HG02885 (cell line): ENCODE data around the gene ENTHD1.
"Not testable (repeated sequence)": the region's sequence is repeated elsewhere in the genome, so short reads cannot be mapped to it uniquely, and the experiment has no call there.

Experiments
- ATAC-seq: cut with Tn5 transposase; IDR thresholded peaks from one replicate; pipeline ENCODE4 v1.9.1; 2021; ENCODE audit warnings: mild to moderate bottlenecking; ENCODE audit not compliant: unreplicated experiment, poor library complexity

The ENTHD1 gene

DNA sequence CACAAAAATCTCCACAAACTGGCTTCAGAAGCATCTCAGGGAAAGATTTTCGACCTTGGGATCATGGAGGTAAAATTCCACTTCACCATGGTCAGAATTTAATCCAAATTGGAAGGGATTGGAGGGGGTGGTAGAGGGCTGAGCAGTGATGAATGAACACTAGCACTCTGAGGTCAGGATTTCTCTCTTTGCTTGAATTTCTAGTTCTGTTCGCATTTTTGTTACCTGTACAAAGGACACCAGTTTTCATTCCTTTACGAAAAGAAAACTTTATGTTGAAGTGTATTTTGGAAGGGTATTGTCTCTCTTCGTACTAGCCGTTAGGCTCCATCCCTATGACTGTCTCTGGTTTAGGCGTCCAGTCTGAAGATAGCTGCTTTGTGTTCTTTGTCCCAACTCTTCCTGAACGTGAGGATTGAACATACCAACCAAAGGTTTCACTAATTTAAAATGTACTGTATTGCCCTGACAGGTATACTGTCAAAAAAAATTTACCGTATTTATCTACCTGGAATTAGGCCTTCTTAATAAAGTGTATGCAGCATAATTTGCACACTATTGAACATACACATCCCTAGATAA, 8.1 kb upstream of the ENTHD1 start:
- no peak for ATAC-seq

DNA sequence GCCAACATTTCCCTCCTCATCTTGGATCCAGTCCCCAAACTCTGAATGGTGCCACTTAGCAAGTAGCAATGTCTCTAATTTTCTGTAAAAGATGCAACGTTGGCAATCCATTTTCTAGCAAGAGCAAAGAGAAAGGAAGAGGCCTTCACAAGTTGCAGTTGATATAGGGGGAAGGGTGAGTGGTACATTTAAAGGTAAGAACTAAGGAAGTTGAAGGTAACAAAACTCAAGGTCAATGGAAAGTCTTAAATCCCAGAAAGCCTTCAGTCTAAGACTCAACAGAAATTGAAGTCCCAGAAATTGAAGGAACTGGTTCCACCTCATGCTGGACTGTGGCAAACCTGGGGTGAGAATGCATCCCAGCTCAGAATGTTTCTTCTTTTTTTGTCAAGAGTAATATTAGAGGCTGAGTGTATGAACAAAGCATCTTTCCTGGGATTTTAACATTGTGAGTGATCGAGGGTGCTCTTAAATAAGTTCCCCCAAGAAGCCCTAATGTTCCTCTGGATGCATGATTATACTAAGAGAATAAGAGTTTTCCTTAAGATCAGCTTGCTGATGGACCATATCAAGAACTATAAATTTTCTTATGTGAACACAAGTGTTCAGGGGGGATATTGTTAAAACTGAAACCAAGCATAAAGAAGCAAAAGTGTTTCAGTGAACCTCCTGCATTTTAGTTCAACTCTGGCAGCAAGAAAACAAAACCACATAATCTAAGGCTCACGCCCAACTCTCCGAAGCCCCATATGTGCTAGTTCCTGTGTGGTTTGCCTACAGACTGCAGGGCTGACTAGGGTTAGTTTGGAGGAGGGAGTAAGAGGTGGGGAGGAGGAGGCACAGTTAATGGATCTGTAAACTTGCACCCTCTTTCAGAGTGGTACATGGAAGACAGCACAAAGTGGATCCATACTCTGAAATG, 7.0 kb upstream of the ENTHD1 start, which contains the start of gene GRAP2:
Gene GRAP2, plus strand, starts transcription at position 779 of the 922 bp plus-strand sequence. CDS start 46,023 bp downstream, outside the sequence.
- ATAC-seq = no peak

DNA sequence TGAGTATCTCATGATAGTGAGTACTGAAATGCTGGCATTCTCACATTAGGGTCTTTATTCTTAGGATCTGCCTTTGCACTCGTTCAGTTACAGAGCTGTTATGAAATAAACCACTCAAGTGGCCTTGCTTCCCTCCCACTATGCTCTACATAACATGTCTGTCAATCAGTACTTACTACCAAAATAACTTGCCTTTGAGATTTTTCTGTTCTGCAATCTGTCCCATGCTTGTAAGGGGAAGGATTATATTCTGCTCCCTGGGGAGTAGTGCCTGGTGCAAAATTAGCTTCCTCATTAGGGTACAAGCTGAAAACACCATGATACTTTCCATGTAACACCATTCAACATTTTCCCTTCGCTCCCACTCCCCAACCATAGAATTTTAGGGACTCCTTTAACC, 5.4 kb upstream of the ENTHD1 start:
- peak; percentile 75 for ATAC-seq

DNA sequence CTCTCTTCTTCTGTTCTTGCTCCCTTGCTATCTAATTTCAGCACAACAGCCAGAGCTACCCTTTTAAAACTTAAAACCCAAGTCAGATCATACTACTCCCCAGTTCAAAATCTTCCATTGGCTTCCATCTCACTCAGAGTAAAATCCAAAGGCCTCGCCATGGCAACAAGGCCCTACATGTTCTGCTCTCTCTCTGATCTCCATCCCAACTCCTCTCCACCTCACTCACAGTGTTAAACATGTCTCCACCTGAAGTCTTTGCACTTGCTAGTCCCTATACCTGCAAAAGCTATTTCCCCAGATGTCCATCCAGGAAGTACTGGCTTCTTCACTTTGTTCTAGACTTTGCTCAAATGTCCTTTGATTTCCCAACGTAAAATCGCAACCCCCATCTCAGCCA, 4.3 kb upstream of the ENTHD1 start:
- no peak for ATAC-seq

DNA sequence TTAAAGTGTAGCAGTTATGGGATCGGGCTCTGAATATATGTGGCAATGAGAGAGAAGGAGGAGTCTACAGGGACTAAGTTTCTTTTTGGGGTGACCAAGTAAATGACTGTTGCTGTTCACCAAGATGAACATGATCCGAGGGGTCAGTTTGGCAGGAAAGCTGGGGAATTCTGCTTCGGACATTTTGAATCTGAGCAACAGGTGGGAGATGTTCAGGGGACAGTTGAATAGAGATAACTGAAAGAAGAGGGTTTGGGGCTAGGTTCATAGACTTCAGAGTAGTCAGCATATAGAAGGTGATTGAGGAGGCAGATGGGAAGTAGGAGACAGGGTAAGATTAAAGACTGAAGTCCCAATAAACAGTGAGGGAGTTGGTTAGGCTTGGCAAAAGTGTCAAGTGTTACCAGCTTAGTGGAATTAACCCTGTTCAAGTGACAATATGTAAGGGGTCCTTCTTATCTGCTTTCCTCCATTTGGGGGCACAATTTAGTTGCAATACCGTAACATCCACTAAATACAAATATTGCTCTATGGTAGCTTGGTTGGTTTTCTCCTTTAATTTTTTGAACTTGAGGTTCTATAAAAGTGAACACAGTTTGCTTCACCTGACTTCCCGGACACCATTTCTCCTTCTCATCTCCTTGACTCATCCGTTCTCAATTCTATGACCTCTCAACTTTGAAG, 2.9 kb upstream of the ENTHD1 start:
- ATAC-seq = no peak

DNA sequence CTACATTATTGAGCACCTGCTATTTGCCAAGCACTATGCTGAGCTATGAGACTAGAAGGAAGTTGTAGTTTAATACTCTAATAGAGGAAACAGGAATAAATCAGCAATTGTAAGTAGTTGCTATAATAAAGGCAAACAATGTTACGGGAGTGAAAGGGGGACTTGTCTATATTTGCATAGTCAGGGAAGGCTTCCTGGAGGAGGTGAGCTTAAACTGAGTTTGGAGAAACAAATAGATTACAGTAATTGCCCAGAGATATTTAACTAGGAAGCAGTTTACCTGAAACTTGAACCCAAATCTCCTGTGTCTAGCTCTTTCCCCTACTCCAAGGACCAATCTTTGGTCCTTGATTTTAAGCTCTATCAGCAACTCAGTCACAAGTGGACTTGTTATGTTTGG, 2.1 kb upstream of the ENTHD1 start:
- ATAC-seq = no peak

DNA sequence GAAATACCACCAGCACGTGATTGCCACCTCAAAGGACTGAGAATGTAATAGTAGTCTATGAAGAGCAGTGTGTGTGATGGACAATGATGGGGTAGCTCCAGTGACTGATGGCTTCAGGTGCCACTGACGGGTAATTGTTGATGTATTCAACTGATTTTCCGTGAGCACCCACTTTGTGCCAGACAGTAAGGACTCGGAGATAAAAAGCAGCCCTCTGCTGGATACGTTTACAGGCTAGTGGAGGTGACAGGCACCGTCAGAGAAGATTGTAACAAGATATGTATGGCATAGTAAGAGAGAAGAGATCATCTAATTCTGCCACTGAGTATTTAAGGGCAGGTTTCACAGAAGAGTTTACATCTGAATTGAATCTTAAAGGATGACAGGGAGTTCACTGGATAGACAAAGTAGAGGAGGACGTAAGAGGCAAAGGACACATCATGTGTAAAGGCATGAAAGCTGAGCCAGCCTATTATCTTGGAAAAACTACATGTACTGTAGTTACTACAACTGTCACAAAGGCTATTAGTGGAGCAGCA, 1.1 kb upstream of the ENTHD1 start:
- no peak for ATAC-seq

DNA sequence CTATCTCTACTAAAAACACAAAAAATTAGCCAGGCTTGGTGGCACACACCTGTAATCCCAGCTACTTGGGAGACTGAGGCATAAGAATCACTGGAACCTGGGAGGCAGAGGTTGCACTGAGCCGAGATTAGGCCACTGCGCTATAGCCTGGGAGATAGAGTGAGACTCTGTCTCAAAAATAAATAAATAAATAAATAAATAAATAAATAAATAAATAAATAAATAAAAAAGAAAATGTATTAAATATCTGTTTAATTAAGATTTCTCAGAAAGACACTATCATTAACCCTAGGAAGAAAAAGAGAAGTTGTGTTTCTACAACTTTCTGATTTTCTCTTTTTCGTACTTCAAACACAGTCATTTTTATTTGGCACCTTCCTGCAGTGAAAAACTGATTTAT, 3.6 kb downstream of the ENTHD1 start:
- not testable (repeated sequence) for ATAC-seq

DNA sequence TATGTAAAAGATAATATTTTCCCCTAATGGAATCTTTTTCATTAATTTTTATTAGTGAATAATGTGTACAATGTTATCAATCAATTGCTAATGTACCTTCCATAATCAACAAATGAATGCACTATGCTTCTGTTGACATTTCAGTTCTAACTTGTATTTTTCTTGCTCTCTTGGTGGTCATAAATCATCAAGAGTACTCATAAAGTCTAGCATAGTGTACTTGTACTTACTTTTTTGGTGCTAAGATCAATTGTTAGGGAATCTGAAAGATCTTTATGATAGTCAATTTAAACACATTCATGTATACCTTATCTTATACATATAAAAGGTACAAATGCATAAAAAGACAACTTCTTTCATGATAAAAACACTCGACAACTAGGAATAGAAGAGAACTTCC, 10.5 kb downstream of the ENTHD1 start:
- ATAC-seq = no peak

DNA sequence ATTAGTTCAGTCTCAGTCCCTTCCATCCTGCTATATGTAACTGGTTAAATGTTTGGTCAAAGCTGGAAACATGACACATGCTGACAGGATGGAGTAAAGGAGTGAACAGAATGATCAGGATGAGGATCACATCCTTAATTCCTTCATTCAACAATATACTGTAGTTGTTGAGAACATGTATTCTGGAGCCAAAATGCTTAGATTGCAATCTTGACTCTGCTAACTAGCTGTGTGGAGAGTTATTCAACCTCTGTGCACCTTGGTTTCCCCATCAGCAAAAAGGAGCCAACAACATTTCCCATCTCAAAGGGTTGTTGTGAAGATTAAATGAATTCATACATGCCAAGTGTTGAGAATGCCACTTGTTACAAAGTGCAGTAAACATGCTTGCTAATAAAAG, 12.8 kb downstream of the ENTHD1 start:
- ATAC-seq = no peak

DNA sequence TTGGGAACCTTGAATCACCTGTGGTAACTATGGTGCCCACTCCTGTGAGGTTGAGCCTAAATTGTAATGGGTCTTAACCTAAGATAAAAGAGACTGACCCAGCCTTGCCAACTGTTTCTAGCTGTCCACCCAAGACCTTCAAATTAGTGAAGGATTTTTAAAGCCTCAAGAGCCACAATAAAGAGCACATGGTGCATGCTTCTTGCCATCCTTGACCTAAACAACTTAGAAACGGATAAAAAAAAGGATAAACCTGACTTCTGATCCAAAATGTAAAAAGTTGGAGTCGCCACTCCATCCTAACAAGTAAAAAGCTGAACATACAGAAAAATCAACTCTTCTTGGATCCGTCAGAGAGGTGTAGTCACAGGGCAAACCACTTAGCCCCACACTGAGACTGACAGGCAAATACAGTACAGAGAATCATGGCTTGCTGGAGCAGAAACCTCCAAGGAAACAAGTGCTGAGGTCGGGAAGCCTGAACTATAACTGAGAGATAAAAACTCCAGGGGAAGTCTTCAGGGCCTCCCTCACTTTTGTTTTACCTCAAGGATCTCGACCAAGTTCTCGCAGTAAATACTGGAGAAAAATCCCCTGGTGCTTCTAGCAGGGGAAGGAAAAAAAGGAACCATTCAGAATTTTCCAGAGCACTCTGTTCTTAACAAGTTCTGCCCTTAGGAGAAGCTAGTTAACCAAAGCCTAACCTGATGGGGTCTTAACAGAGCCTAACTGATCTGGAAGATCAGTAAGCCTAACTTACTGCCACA, 16.3 kb downstream of the ENTHD1 start:
- no peak for ATAC-seq

DNA sequence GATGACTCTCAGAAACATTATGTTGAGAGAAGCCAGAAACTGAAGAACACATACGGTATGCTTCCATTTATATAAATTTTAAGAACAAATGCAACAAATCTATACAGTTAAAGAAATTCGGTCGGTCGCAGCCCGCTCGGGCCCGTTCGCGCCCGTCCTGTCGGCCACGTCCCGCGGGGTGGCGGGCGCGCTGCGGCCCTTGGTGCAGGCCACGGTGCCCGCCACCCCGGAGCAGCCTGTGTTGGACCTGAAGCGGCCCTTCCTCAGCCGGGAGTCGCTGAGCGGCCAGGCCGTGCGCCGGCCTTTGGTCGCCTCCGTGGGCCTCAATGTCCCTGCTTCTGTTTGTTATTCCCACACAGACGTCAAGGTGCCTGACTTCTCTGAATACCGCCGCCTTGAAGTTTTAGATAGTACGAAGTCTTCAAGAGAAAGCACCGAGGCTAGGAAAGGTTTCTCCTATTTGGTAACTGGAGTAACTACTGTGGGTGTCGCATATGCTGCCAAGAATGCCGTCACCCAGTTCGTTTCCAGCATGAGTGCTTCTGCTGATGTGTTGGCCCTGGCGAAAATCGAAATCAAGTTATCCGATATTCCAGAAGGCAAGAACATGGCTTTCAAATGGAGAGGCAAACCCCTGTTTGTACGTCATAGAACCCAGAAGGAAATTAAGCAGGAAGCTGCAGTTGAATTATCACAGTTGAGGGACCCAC, 18.2 kb downstream of the ENTHD1 start:
- not testable (repeated sequence) for ATAC-seq

DNA sequence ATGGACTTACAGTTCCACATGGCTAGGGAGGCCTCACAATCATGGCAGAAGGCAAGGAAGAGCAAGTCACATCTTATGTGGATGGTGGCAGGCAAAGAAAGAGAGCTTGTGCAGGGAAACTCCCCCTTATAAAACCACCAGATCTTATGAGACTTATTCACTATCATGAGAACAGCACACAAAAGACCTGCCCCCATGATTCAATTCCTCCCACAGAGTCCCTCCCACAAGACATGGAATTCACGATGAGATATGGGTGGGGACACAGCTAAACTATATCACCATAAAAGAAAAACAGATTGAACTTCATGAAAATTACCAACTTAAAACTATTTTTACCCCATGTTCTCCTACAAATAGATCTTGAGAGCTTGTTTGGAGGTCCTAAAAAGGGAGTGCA, 19.6 kb downstream of the ENTHD1 start:
- ATAC-seq = no peak

DNA sequence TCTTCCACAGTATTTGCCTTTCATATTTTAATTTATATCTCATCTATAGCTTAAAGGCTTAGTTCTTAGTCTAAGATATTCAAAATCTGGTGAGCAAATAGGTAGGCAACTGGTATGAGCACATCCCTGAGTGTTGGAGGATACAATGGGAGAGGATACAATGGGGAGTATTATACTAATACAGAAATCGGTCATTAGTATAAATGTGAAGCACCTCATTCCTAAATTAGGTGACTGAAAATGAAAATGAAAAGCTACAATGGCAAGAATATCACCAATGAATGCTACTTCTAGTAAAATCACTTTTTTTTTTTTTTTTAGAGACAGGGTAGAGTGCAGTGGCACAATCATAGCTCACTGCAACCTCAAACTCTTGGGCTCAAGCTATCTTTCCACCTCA, 21.0 kb downstream of the ENTHD1 start:
- no peak for ATAC-seq

DNA sequence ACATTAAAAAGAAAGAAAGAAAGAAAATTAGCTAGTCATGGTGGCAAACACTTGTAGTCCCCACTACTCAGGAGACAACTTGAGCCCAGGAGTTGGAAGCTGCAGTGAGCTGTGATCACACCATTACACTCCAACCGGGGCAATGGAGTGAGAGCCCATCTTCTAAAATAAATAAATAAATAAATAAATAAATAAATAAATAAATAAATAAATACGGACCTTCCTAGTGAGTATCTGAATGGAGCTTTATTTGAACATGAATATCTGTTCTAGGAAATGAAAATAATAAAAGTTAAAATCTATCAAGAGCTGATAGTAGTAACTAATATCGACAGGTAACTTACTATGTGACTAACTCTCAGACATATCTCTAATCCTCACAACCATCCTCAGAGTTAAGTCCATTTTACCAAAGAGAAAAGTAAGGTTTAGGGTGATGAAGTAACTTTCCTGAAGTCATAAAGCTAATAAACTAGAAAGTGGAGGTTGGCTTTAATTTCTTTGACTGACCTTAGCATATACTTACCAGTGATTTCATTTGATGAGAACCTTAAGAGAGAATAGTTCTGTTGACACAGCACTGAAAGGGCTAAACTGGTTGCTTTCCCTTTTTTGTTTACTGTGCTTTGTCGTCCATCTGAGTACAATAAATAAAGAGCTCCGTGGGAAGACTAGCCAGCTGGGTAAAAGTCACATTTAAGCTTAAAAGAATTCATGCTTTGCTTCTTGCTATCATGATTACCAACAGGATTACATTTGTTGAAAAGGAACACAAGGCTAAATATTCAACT, 22.4 kb downstream of the ENTHD1 start:
- ATAC-seq = no peak

DNA sequence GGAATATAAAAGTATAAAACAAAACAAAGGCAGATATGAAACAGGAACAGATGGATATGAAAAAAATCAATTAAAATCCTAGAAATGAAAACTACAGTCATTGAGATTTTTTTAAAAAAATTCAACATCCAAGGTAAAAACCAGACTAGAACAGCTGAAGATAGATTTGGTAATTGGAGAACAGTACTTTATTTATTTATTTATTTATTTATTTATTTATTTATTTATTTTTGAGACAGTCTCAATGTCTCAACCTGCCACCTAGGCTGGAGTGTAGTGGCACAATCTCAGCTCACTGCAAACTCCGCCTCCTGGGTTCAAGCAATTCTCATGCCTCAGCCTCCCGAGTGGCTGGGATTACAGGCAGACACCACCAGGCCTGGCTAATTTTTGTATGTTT, 23.8 kb downstream of the ENTHD1 start:
- not testable (repeated sequence) for ATAC-seq

DNA sequence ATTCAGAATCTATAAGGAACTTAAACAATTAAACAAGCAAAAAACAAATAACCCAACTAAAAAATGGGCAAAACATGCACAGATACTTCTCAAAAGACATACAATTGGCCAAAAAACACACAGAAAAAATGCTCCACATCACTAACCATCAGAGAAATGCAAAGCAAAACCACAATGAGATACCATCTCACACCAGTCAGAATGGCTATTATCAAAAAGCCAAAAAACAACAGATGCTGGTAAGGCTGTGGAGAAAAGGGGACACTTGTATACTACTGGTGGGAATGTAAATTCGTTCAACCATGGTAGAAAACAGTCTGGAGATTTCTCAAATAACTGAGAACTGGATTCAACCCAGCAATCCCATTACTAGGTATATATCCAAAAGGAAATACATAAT, 24.8 kb downstream of the ENTHD1 start:
- no peak for ATAC-seq

DNA sequence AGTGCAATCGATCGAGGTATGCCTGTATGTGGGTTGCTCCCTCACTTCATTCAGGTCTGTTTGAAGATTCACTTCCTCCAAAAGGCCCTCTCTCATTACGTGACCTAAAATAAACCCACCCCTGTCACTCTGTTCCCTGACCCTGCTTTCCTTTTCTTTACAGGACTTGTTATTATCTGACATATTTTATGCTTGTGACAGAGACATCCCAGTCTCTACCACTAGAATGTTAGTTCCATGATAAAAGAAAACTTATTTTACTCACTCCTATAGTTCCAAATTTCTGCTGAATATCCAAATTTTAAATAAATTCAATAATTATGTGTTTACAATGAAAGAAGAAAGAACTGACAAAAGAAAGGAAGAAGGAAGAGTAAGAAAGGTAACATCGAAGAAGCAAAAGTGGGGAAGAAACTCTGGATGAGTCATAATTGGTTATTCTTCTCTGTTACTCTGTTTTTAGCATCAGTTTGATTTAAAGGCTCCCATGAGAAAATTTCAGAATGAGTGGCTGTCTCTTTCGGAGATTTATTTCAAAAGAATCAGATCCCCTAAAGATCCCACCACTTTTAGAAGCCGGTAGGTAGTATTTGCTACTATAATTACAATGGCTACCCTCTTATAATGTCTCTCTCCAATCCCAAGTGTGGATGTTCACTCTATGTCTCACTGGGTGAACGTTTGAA, 33.5 kb downstream of the ENTHD1 start:
- ATAC-seq = no peak
